ENCODE measurements around the gene MGAM2.

- TF ChIP-seq CTCF (IDR thresholded peaks at IDR 0.05; ENCODE audit: insufficient read depth, low read length) (no peak), POLR2AphosphoS5 (IDR thresholded peaks at IDR 0.05; ENCODE audit: low read depth) (no peak), REST (IDR thresholded peaks at IDR 0.05; ENCODE audit: insufficient replicate concordance, low read depth) (no peak), GABPA (IDR thresholded peaks at IDR 0.05; ENCODE audit: low read depth) (no peak), SPI1 (IDR thresholded peaks at IDR 0.05; ENCODE audit: borderline replicate concordance, low read depth) (no peak)
Measured at GRCh38 chr7:142085428-142085827, 26.1 kb upstream of the MGAM2 start.

Measured in HL-60 (cell line).